ENCODE data around the gene DNAH3. TPM values are rescaled to one million over a fixed set of nuclear protein-coding genes. Genes with fewer than 3 reads are reported as not detected.

Gene DNAH3
- total and polyA plus RNA-seq, 2 of the 8 experiments (the other 6 are each of a cell fraction or from before 2014, with no cell fraction given) = 0.57 to 0.71 TPM

DNA sequence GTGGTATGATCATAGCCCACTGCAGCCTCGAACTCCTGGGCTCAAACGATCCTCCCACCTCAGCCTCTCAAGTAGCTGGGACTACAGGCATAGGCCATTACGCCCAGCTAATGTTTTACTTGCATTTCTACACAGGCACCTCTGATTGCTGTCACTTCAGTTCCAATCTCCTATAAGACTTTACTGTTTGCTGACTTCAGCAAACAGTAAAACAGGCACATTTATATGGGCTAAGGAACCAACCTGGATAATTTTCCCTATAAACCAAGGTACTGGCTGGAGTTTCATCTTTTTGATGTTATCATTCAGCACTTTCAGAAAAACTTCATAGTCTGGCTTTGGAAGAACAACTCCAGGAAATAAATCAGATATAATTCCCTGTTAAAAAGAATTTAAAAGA lies 114.2 kb downstream of the DNAH3 start (continued):
- TF ChIP-seq CHD7 (IDR thresholded peaks at IDR 0.05; ENCODE audit: insufficient replicate concordance, low read length) (no peak), YY1 (IDR thresholded peaks at IDR 0.05; ENCODE audit: low read depth, low read length) (no peak), GTF2F1 (IDR thresholded peaks at IDR 0.05; ENCODE audit: borderline replicate concordance, low read depth, low read length) (no peak), SUZ12 (IDR thresholded peaks at IDR 0.05; ENCODE audit: low read length) (no peak)

Data from H1 (cell line).